Activated CD8-positive, alpha-beta T cell treated with anti-CD3 and anti-CD28 coated beads for 36 hours (primary cell): Measurements from ENCODE around the gene CXCR4. TPM values are rescaled to one million over a fixed set of nuclear protein-coding genes. Genes with fewer than 3 reads are reported as not detected.

ENCODE experiments used
- ATAC-seq: fragments of 200-7000 bp; cut with Tn5 transposase; one replicate; pipeline ENCODE4 v1.10.0; 2021; ENCODE audit warnings: mild to moderate bottlenecking, moderate library complexity
- CTCF ChIA-PET: fragments of 350-600 bp; sonication (Branson Sonifier 250); formaldehyde crosslinking; loops from one replicate; lab custom pipeline; 2021; ENCODE audit warnings: antibody characterized with exemption; lab: Charles Lee
- POLR2A ChIA-PET: fragments of 350-600 bp; sonication (Branson Sonifier 250); formaldehyde crosslinking; loops from one replicate; lab custom pipeline; 2021; ENCODE audit warnings: antibody characterized with exemption; lab: Charles Lee
- DNase-seq: peaks from one replicate; pipeline ENCODE4 v3.0.0-alpha.2; 2020
- H3K27ac Mint-ChIP-seq: one replicate; pipeline ENCODE4 v1.8.0; 2021; ENCODE audit warnings: mild to moderate bottlenecking, mixed read lengths
- H3K27me3 Mint-ChIP-seq: one replicate; pipeline ENCODE4 v1.8.0; 2021; ENCODE audit warnings: mixed read lengths
- H3K36me3 Mint-ChIP-seq: one replicate; pipeline ENCODE4 v1.8.0; 2021; ENCODE audit warnings: low read depth, mixed read lengths
- H3K4me1 Mint-ChIP-seq: one replicate; pipeline ENCODE4 v1.8.0; 2021; ENCODE audit warnings: low read depth, mixed read lengths
- H3K4me3 Mint-ChIP-seq: one replicate; pipeline ENCODE4 v1.8.0; 2021; ENCODE audit warnings: mild to moderate bottlenecking, moderate library complexity, mixed read lengths
- H3K9me3 Mint-ChIP-seq: one replicate; pipeline ENCODE4 v1.8.0; 2021; ENCODE audit warnings: mixed read lengths
- intact Hi-C: fragments of 100-400 bp; cut with micrococcal nuclease; formaldehyde crosslinking; loops from one replicate; pipeline ENCODE4 v1.10.0; 2022
- total RNA-seq, 2 experiments: library from RNA; stranded (reverse); gene quantifications; one replicate each; pipeline ENCODE4 v1.2.3, GENCODE V29; 2021
- TF ChIP-seq, protein P1 (sequence below): fragments of 200-600 bp; IDR thresholded peaks from one replicate; pipeline ENCODE4 v1.8.0; 2022; ENCODE audit warnings: antibody characterized with exemption, mild to moderate bottlenecking

The CXCR4 gene
- total RNA-seq = 100 to 1,000 TPM in 1 of 2 experiments, 10 to 100 TPM in 1; 97.0 to 103 TPM

DNA sequence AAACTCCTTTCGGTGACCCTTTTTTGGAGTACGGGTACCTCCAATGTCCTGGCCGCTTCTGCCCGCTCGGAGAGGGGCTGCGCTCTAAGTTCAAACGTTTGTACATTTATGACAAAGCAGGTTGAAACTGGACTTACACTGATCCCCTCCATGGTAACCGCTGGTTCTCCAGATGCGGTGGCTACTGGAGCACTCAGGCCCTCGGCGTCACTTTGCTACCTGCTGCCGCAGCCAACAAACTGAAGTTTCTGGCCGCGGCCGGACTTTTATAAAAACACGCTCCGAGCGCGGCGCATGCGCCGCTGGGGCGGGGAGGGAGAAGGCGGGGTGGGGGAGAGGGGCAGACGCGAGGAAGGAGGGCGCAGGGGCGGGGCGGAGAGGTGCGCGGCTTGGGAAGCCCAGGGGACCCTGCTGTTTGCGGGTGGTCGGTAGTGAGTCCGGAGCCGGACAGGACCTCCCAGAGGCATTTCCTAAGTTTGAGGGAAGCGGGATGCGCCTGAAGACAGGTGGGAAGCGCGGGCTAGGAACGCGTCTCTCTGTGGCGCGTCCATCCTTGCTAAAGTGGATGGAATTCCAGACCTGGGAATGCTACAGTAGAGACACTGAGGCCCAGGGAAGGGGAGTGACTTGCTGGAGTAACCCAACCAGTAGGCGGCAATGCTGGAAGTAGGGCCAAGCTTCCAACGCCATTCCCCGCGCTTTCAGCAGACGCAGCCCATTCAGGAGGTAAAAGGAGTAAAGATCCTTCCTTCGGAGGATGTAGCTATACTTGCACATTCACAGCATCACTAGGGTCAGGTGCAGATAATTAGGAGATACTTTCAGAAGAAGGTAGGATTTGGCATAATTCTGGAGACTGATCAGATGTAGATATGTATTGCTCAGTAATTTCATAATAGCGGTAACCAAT, at the start of gene CXCR4:
CXCR4 (minus strand) TSS at position 241 of the 910 bp plus-strand sequence; CDS start at position 152, 89 bp downstream.
- H3K27me3 Mint-ChIP-seq = no peaks in the 10 kb centered on the region
- peaks cover 56% of the 10 kb centered on the region for H3K4me1 Mint-ChIP-seq
- POLR2A ChIA-PET = interaction anchor here (0.6 to 4.0 kb wide), 14 partner anchors 11 to 263 kb away, joined by 3 to 28 read pairs (median 5); partner anchors contain the start of gene DARS1
- H3K36me3 Mint-ChIP-seq = peaks cover 31% of the 10 kb centered on the region
- ATAC-seq (peak; percentile 40), DNase-seq (peak; percentile 87)
- H3K4me3 Mint-ChIP-seq = peak within 1 kb of the TSS; percentile 96
- CTCF ChIA-PET = interaction anchor here (1.0 to 2.6 kb wide), 3 partner anchors 14 to 263 kb away, joined by 4 to 10 read pairs (median 8); no protein-coding TSS in a partner anchor
- TF ChIP-seq, protein P1, sequence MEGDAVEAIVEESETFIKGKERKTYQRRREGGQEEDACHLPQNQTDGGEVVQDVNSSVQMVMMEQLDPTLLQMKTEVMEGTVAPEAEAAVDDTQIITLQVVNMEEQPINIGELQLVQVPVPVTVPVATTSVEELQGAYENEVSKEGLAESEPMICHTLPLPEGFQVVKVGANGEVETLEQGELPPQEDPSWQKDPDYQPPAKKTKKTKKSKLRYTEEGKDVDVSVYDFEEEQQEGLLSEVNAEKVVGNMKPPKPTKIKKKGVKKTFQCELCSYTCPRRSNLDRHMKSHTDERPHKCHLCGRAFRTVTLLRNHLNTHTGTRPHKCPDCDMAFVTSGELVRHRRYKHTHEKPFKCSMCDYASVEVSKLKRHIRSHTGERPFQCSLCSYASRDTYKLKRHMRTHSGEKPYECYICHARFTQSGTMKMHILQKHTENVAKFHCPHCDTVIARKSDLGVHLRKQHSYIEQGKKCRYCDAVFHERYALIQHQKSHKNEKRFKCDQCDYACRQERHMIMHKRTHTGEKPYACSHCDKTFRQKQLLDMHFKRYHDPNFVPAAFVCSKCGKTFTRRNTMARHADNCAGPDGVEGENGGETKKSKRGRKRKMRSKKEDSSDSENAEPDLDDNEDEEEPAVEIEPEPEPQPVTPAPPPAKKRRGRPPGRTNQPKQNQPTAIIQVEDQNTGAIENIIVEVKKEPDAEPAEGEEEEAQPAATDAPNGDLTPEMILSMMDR = no peak
- intact Hi-C loops = loop anchor here (2.0 to 5.0 kb wide), 4 partner anchors 67 to 264 kb away; partner anchors contain the start of gene DARS1
- peak within 1 kb of the TSS; percentile 95 for H3K27ac Mint-ChIP-seq
- no peaks in the 10 kb centered on the region for H3K9me3 Mint-ChIP-seq

DNA sequence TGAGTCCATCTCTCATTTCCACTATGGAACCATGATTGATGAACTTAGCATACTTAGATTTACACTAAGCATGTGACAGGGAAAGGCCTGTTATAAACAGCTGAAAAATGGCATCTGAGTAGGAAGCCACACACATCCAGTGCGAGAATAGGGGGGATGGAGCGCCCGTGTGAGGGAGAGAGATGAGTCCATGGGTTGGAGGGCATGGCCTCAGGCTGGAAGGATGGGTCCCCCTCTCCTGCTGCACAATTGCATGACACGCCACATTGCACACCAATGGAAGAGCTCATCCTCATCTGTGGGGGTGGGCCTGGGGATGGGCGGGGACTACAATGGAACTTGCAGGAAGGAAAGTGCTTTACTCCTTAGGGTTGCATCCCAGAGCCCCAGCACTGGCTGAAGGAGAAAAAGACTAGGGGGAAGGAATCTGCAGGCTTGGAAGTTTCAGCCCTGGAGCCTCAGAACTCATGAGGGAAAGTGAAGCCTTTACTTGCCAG, 46.4 kb upstream of the CXCR4 start:
- POLR2A ChIA-PET = no interaction called here
- Mint-ChIP-seq H3K36me3 (no peaks in the 10 kb centered on the region), H3K27ac (no peak overlapping the region), H3K4me1 (peaks cover 12% of the 10 kb centered on the region), H3K27me3 (no peaks in the 10 kb centered on the region), H3K9me3 (no peaks in the 10 kb centered on the region), H3K4me3 (no peak overlapping the region)
- DNase-seq = no peak
- no peak for ATAC-seq
- CTCF ChIA-PET = no interaction called here
- intact Hi-C loops = no loop called here
- TF ChIP-seq, protein P1 = no peak

DNA sequence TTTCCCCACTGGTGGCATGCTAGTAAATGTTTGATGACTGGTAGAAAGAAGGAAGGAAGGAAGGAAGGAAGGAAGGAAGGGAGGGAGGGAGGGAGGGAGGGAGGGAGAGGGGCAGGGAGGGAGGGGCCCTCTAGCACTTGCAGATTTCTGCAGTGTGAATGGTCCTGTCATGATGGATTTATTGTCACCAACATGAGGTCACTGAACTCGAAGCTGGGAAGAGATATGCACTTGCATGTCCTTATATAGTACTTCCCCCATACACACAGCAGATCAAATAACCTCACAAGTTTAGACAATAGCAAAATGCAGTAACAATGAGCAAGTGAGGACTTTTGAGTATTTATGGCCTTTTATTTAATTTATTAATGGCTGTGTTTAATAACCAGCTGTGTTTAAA, 44.5 kb upstream of the CXCR4 start:
- CTCF ChIA-PET = interaction anchor here (0.8 to 1.0 kb wide), 2 partner anchors 23 to 196 kb away, joined by 3 read pairs; no protein-coding TSS in a partner anchor
- no peak for ATAC-seq
- POLR2A ChIA-PET = interaction anchor here (0.6 kb wide), 1 partner anchor 41 kb away, joined by 3 read pairs; no protein-coding TSS in a partner anchor

DNA sequence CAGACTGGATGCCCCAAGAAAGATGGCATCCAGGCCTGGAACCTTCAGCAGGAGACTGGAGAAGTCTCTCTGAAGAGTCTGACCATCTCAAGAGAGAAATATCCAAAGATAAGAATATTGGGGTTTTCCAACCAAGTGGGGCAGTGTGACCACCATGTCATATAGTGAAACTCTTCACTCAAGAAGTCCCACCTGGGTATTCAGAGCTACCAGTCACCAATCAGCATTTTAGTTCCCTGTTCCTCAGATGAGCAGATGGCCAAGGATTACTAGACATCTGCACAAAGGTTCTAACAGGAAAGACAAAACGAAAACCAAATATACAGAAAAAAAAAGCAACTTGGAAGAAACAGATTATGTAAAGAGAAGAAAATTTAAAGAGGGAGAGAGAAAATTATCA, 38.5 kb upstream of the CXCR4 start:
- Mint-ChIP-seq H3K36me3 (no peaks in the 10 kb centered on the region), H3K27me3 (no peaks in the 10 kb centered on the region), H3K4me3 (no peak overlapping the region), H3K9me3 (no peaks in the 10 kb centered on the region), H3K4me1 (peaks cover 13% of the 10 kb centered on the region), H3K27ac (no peak overlapping the region)
- DNase-seq (no peak), ATAC-seq (no peak)
- ChIA-PET CTCF (interaction anchor here (1.1 to 1.5 kb wide), 4 partner anchors 14 to 243 kb away, joined by 3 to 4 read pairs (median 4); no protein-coding TSS in a partner anchor), POLR2A (no interaction called here)
- intact Hi-C loops = no loop called here
- TF ChIP-seq, protein P1 = no peak

More for the DNA sequence above, 44.5 kb upstream of the CXCR4 start:
- H3K9me3 Mint-ChIP-seq = no peaks in the 10 kb centered on the region
- H3K4me3 Mint-ChIP-seq = no peak overlapping the region
- H3K27me3 Mint-ChIP-seq = no peaks in the 10 kb centered on the region
- H3K36me3 Mint-ChIP-seq = no peaks in the 10 kb centered on the region
- H3K27ac Mint-ChIP-seq = no peak overlapping the region
- peaks cover 12% of the 10 kb centered on the region for H3K4me1 Mint-ChIP-seq
- intact Hi-C loops = no loop called here
- no peak for DNase-seq
- TF ChIP-seq, protein P1 = no peak
